Stimulated activated CD4-positive, alpha-beta T cell treated with anti-CD3 and anti-CD28 coated beads, Interleukin-4, amount 100 ng/mL, for 24 hours (primary cell): ENCODE measurements around the gene VAV2.

Experiments used
- DNase-seq: peaks from one replicate; pipeline ENCODE4 v3.0.0-alpha.2; 2020

Gene VAV2

GRCh38 chr9:133870598-133871595 is 121.2 kb downstream of the VAV2 start:
- DNase-seq, result no peak

- DNase-seq, result peak; percentile 14
Measured at GRCh38 chr9:133869674-133870405, 122.3 kb downstream of the VAV2 start.

- DNase-seq, result no peak
Measured at GRCh38 chr9:133868203-133868602, 123.9 kb downstream of the VAV2 start.

- DNase-seq, result no peak
Measured at GRCh38 chr9:133866946-133867345, 125.2 kb downstream of the VAV2 start.

- no peak for DNase-seq
Measured at GRCh38 chr9:133864011-133864410, 128.1 kb downstream of the VAV2 start.

- DNase-seq, result no peak
Measured at GRCh38 chr9:133863257-133863592, 128.9 kb downstream of the VAV2 start.

GRCh38 chr9:133862585-133863256 is 129.4 kb downstream of the VAV2 start:
- DNase-seq, result no peak

GRCh38 chr9:133861692-133862091 is 130.4 kb downstream of the VAV2 start:
- no peak for DNase-seq

GRCh38 chr9:133861086-133861485 is 131.0 kb downstream of the VAV2 start:
- no peak for DNase-seq

GRCh38 chr9:133858771-133859170 is 133.4 kb downstream of the VAV2 start:
- no peak for DNase-seq

- DNase-seq, result no peak
Measured at GRCh38 chr9:133857639-133858038, 134.5 kb downstream of the VAV2 start.

GRCh38 chr9:133856798-133857197 is 135.3 kb downstream of the VAV2 start:
- no peak for DNase-seq

GRCh38 chr9:133855802-133856521 is 136.2 kb downstream of the VAV2 start:
- DNase-seq, result no peak

GRCh38 chr9:133855371-133855770 is 136.8 kb downstream of the VAV2 start:
- DNase-seq, result no peak

- no peak for DNase-seq
Measured at GRCh38 chr9:133854765-133855164, 137.4 kb downstream of the VAV2 start.

- DNase-seq, result no peak
Measured at GRCh38 chr9:133854048-133854447, 138.1 kb downstream of the VAV2 start.

- DNase-seq, result no peak
Measured at GRCh38 chr9:133853331-133853730, 138.8 kb downstream of the VAV2 start.

- DNase-seq, result no peak
Measured at GRCh38 chr9:133852431-133852830, 139.7 kb downstream of the VAV2 start.

GRCh38 chr9:133851693-133852092 is 140.4 kb downstream of the VAV2 start:
- no peak for DNase-seq

GRCh38 chr9:133850937-133851336 is 141.2 kb downstream of the VAV2 start:
- no peak for DNase-seq

- no peak for DNase-seq
Measured at GRCh38 chr9:133850161-133850560, 142.0 kb downstream of the VAV2 start.

- no peak for DNase-seq
Measured at GRCh38 chr9:133849110-133849670, 142.9 kb downstream of the VAV2 start.
